ENCODE results near the gene MED9. TPM values are rescaled to one million over a fixed set of nuclear protein-coding genes. Genes with fewer than 3 reads are reported as not detected.

MED9 gene
- total RNA-seq, 1 experiment from 2014 or later: 10.5 TPM

- no peak for DNase-seq (ENCODE audit: low spot score)
These were observed 59.2 kb downstream of the MED9 start for GRCh38 chr17:17535957-17536356.

GRCh38 chr17:17536702-17537101 lies 59.9 kb downstream of the MED9 start:
- no peak for DNase-seq (ENCODE audit: low spot score)

GRCh38 chr17:17537311-17538099 lies 60.7 kb downstream of the MED9 start:
- no peak for DNase-seq (ENCODE audit: low spot score)

- peak; percentile 82 for DNase-seq (ENCODE audit: low spot score)
These were observed 61.9 kb downstream of the MED9 start for GRCh38 chr17:17538417-17539391.

GRCh38 chr17:17539591-17539990 lies 62.8 kb downstream of the MED9 start:
- peak; percentile 31 for DNase-seq (ENCODE audit: low spot score)

- no peak for DNase-seq (ENCODE audit: low spot score)
These were observed 63.6 kb downstream of the MED9 start for GRCh38 chr17:17540278-17540906.

- DNase-seq (ENCODE audit: low spot score): no peak
These were observed 64.3 kb downstream of the MED9 start for GRCh38 chr17:17540935-17541639.

GRCh38 chr17:17541640-17542001 lies 64.8 kb downstream of the MED9 start:
- no peak for DNase-seq (ENCODE audit: low spot score)

Small RNA genes lying within 50 kb of the gene (small RNA-seq; reads per million reads assigned to genes)
- not detected for gene RF00019

Other genes with a start within 250 kb of the MED9 start
- gene FLCN, start 239.8 kb upstream of the MED9 start, total RNA-seq (2014; rRNA removed; shearing (Covaris generic)): 14.8 and 21.8 TPM in 2 replicates
- 35.4 and 44.9 TPM in 2 replicates for gene COPS3, start 195.8 kb upstream of the MED9 start, total RNA-seq (2014; rRNA removed; shearing (Covaris generic))
- 0.41 and 2.0 TPM in 2 replicates for gene NT5M, start 173.6 kb upstream of the MED9 start, total RNA-seq (2014; rRNA removed; shearing (Covaris generic))
- gene RASD1, start 19.4 kb downstream of the MED9 start, total RNA-seq (2014; rRNA removed; shearing (Covaris generic)): 5.9 and 6.0 TPM in 2 replicates
- gene PEMT, start 114.7 kb downstream of the MED9 start, total RNA-seq (2014; rRNA removed; shearing (Covaris generic)): 64.4 and 78.5 TPM in 2 replicates
- gene RAI1, start 204.5 kb downstream of the MED9 start, total RNA-seq (2014; rRNA removed; shearing (Covaris generic)): 35.4 and 37.8 TPM in 2 replicates

Measured in HT-29 (cell line).